K562 (cell line): ENCODE measurements around the gene MANBA. TPM values are rescaled to one million over a fixed set of nuclear protein-coding genes. Genes with fewer than 3 reads are reported as not detected.

ENCODE experiments used
- ATF2 ChIP-seq: sonication (generic); formaldehyde crosslinking; IDR thresholded peaks from 2 replicates; pipeline ENCODE4 v1.8.1; 2022; ENCODE audit warnings: missing genetic modification reagents
- ATF7 ChIP-seq: fragments of 450-650 bp; IDR thresholded peaks from 2 replicates; pipeline ENCODE4 v1.7.1; 2014; ENCODE audit warnings: mild to moderate bottlenecking, moderate library complexity
- BHLHE40 ChIP-seq: IDR thresholded peaks from 2 replicates; pipeline ENCODE4 v1.6.1; 2011; ENCODE audit warnings: low read length, improper control_type of control experiment
- C11orf30 ChIP-seq: fragments of 450-650 bp; IDR thresholded peaks from 2 replicates; pipeline ENCODE4 v1.6.1; 2016; ENCODE audit warnings: low read depth, mild to moderate bottlenecking
- CHD1 ChIP-seq: fragments of 200-600 bp; sonication (generic); IDR thresholded peaks from one replicate; pipeline ENCODE4 v1.6.1; 2012; ENCODE audit warnings: mild to moderate bottlenecking, moderate library complexity, low read length, inconsistent platforms
- E2F1 ChIP-seq: sonication (generic); formaldehyde crosslinking; IDR thresholded peaks from 2 replicates; pipeline ENCODE4 v1.8.1; 2023; ENCODE audit warnings: mild to moderate bottlenecking, missing genetic modification reagents, moderate library complexity
- GTF2A2 ChIP-seq: IDR thresholded peaks from 2 replicates; pipeline ENCODE4 v1.6.1; 2016; ENCODE audit warnings: mild to moderate bottlenecking, missing genetic modification characterization, missing compliant biosample characterization
- HDAC1 ChIP-seq, 2 experiments: fragments of 450-650 bp; IDR thresholded peaks; 2 replicates each; pipeline ENCODE4 v1.6.1; 2016 to 2017; ENCODE audit warnings: inconsistent platforms in 1 of 2, mild to moderate bottlenecking in 1 of 2, moderate library complexity in 1 of 2
- HDAC2 ChIP-seq: fragments of 450-650 bp; IDR thresholded peaks from 2 replicates; pipeline ENCODE4 v1.6.1; 2016; ENCODE audit warnings: mild to moderate bottlenecking
- HIVEP1 ChIP-seq: fragments of 250-450 bp; sonication (Bioruptor Pico); IDR thresholded peaks from 2 replicates; pipeline ENCODE4 v1.4.0; 2020; ENCODE audit warnings: mild to moderate bottlenecking
- JUNB ChIP-seq: fragments of 450-650 bp; formaldehyde crosslinking; conservative IDR thresholded peaks from 2 replicates; pipeline ENCODE4 v1.4.0; 2020; ENCODE audit warnings: mild to moderate bottlenecking
- KLF6 ChIP-seq: fragments of 250-450 bp; sonication (Bioruptor Pico); IDR thresholded peaks from 2 replicates; pipeline ENCODE4 v1.4.0; 2020; ENCODE audit warnings: mild to moderate bottlenecking, moderate library complexity, borderline replicate concordance
- MCM3 ChIP-seq: fragments of 450-650 bp; IDR thresholded peaks from 2 replicates; pipeline ENCODE4 v1.6.1; 2016
- NCOA1 ChIP-seq: fragments of 450-650 bp; IDR thresholded peaks from 2 replicates; pipeline ENCODE4 v1.6.1; 2016; ENCODE audit warnings: low read depth
- NCOR1 ChIP-seq: fragments of 450-650 bp; IDR thresholded peaks from 2 replicates; pipeline ENCODE4 v1.6.1; 2016; ENCODE audit warnings: mild to moderate bottlenecking, moderate library complexity
- NFRKB ChIP-seq: fragments of 450-650 bp; IDR thresholded peaks from 2 replicates; pipeline ENCODE4 v1.6.1; 2016; ENCODE audit warnings: low read depth
- NR3C1 ChIP-seq: sonication (generic); formaldehyde crosslinking; IDR thresholded peaks from 2 replicates; pipeline ENCODE4 v1.8.1; 2022; ENCODE audit warnings: missing genetic modification reagents
- OTX1 ChIP-seq: fragments of 450-650 bp; formaldehyde crosslinking; IDR thresholded peaks from 2 replicates; pipeline ENCODE4 v1.4.0; 2022; ENCODE audit warnings: mild to moderate bottlenecking
- PTTG1 ChIP-seq: fragments of 450-650 bp; IDR thresholded peaks from 2 replicates; pipeline ENCODE4 v1.6.1; 2016; ENCODE audit warnings: low read depth, mild to moderate bottlenecking, missing genetic modification characterization, missing compliant biosample characterization
- RCOR1 ChIP-seq, 2 experiments: IDR thresholded peaks; 2 replicates each; pipeline ENCODE4 v1.6.1; 2012; ENCODE audit warnings: low read depth in 2 of 2, low read length in 2 of 2, borderline replicate concordance in 1 of 2, improper control_type of control experiment in 1 of 2
- SETDB1 ChIP-seq: IDR thresholded peaks from one replicate; pipeline ENCODE4 v1.6.1; 2012; ENCODE audit warnings: low read length, control low read depth, inconsistent platforms
- SIRT6 ChIP-seq: IDR thresholded peaks from one replicate; pipeline ENCODE4 v1.6.1; 2012; ENCODE audit warnings: low read depth, mild to moderate bottlenecking, control low read depth, inconsistent platforms, low read length, moderate library complexity
- SMAD4 ChIP-seq: fragments of 250-450 bp; sonication (Bioruptor Pico); conservative IDR thresholded peaks from 2 replicates; pipeline ENCODE4 v1.8.0; 2021; ENCODE audit warnings: inconsistent platforms, mild to moderate bottlenecking, moderate library complexity
- TAF9B ChIP-seq: fragments of 450-650 bp; IDR thresholded peaks from 2 replicates; pipeline ENCODE4 v1.6.1; 2018; ENCODE audit warnings: mild to moderate bottlenecking; ENCODE audit not compliant: partially characterized antibody
- TCF3 ChIP-seq: sonication (generic); formaldehyde crosslinking; IDR thresholded peaks from 2 replicates; pipeline ENCODE4 v1.4.0; 2020; ENCODE audit warnings: mild to moderate bottlenecking, missing genetic modification reagents
- YY1 ChIP-seq, 3 experiments: IDR thresholded peaks; 2 replicates each; pipeline ENCODE4 v1.6.1; 2011; ENCODE audit warnings: low read length in 2 of 3, mild to moderate bottlenecking in 2 of 3, moderate library complexity in 2 of 3, borderline replicate concordance in 1 of 3, control low read depth in 1 of 3, low read depth in 1 of 3; ENCODE audit not compliant: insufficient read depth in 3 of 3, insufficient replicate concordance in 2 of 3, control insufficient read depth in 1 of 3, insufficient read length in 1 of 3; ENCODE audit errors: extremely low read depth in 1 of 3
- ZBTB8A ChIP-seq: fragments of 450-650 bp; IDR thresholded peaks from 2 replicates; pipeline ENCODE4 v1.6.1; 2018; ENCODE audit warnings: mild to moderate bottlenecking, moderate library complexity; ENCODE audit not compliant: partially characterized antibody
- ZKSCAN8 ChIP-seq: fragments of 200-800 bp; sonication (Bioruptor generic); IDR thresholded peaks from 2 replicates; pipeline ENCODE4 v1.6.1; 2016; ENCODE audit warnings: missing genetic modification characterization, missing compliant biosample characterization
- ZNF124 ChIP-seq: sonication (generic); formaldehyde crosslinking; IDR thresholded peaks from 2 replicates; pipeline ENCODE4 v1.8.1; 2022; ENCODE audit warnings: missing genetic modification reagents
- ZNF696 ChIP-seq: fragments of 250-450 bp; sonication (Bioruptor Pico); conservative IDR thresholded peaks from 2 replicates; pipeline ENCODE4 v1.4.0; 2020; ENCODE audit warnings: mild to moderate bottlenecking, moderate library complexity
- polyA plus RNA-seq, 8 experiments: library from polyadenylated mRNA; depleted of rRNA in 4 of 8; stranded (reverse) in 5 of 8; unstranded in 3 of 8; fragments of >200 nt; fragmentation: Nextera tagmentation in 2 of 8; fragmentation: Illumina TruSeq in 1 of 8; extraction: Ambion mirVana in 2 of 8; extraction: Trizol in 1 of 8; gene quantifications; 2 replicates each; pipeline versions ENCODE4 v1.2.1 to v1.2.3, GENCODE V29; 2011 to 2014; ENCODE audit warnings: inconsistent platforms in 1 of 8, missing spikeins in 1 of 8
- total RNA-seq, 7 experiments: library from RNA; depleted of rRNA in 6 of 7; stranded (reverse); fragments of >200 nt in 6 of 7; fragmentation: Illumina TruSeq in 2 of 7; extraction: Trizol in 2 of 7; gene quantifications; 2 replicates each; pipeline versions ENCODE4 v1.2.1 to v1.2.3, GENCODE V29; 2011 to 2021; ENCODE audit warnings: low replicate concordance in 1 of 7
- TF ChIP-seq, protein P1 (sequence below): fragments of 450-650 bp; IDR thresholded peaks from 2 replicates; pipeline ENCODE4 v1.6.1; 2016; ENCODE audit warnings: low read depth, mild to moderate bottlenecking, moderate library complexity

MANBA gene
- total and polyA plus RNA-seq, 9 of the 15 experiments (the other 6 are each of a cell fraction or from before 2014, with no cell fraction given): 1.8 to 12.9 (median 7.7) TPM

DNA sequence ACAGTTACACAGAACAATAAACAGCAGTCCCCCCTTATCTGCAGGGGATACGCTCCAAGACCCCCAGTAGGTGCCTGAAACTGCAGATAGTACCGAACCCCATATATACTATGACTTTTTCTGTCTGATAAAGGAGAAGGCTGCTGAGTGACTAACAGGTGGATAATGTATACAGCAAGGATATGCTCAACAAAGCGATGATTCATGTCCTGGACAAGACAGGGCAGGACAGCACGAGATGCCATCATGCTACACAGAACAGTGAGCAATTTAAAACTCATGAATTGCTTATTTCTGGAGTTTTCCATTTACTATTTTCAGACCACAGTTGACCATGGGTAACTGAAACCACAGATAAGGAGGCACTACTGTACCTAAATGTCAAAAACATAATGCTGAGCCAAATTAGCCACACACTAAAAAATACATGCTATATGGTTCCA, 76.1 kb downstream of the MANBA start (continued):
- TF ChIP-seq SMAD4 (CRISPR knock-in tag) (no peak), RCOR1 (IDR thresholded peaks at IDR 0.05; ENCODE audit: borderline replicate concordance in 1 of 2, low read depth in 2 of 2, low read length in 2 of 2) (peak in 1 of 2 experiments; percentile 42; a peak in 1 of 4 replicates), ATF7 (peak; percentile 51), TAF9B (peak; percentile 7), ZBTB8A (no peak), E2F1 (CRISPR knock-in tag) (no peak), GTF2A2 (tag) (no peak), NCOA1 (no peak), ATF2 (CRISPR knock-in tag) (no peak), ZKSCAN8 (CRISPR knock-in tag) (peak; percentile 99), HDAC2 (no peak), YY1 (IDR thresholded peaks at IDR 0.05; ENCODE audit: borderline replicate concordance in 1 of 3, control insufficient read depth in 1 of 3, extremely low read depth in 1 of 3, insufficient read depth in 3 of 3, insufficient read length in 1 of 3, insufficient replicate concordance in 2 of 3, low read depth in 1 of 3, low read length in 2 of 3) (no peak), CHD1 (no peak), TCF3 (CRISPR knock-in tag) (peak; percentile 81), MCM3 (no peak), ZNF696 (CRISPR knock-in tag) (no peak), NFRKB (no peak), OTX1 (CRISPR knock-in tag) (no peak), JUNB (no peak), ZNF124 (CRISPR knock-in tag) (no peak), HDAC1 (IDR thresholded peaks at IDR 0.05) (no peak), SIRT6 (no peak), C11orf30 (0 out of 2 replicates have a peak, but pooled peaks have one; percentile 11), PTTG1 (tag) (no peak), SETDB1 (no peak), KLF6 (CRISPR knock-in tag) (no peak), NR3C1 (no peak), HIVEP1 (CRISPR knock-in tag) (no peak), BHLHE40 (peak; percentile 77), NCOR1 (peak; percentile 68; the same call in 1 of the 2 replicates)
- TF ChIP-seq, protein P1, sequence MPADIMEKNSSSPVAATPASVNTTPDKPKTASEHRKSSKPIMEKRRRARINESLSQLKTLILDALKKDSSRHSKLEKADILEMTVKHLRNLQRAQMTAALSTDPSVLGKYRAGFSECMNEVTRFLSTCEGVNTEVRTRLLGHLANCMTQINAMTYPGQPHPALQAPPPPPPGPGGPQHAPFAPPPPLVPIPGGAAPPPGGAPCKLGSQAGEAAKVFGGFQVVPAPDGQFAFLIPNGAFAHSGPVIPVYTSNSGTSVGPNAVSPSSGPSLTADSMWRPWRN: no peak
